Central memory CD4-positive, alpha-beta T cell (primary cell): ENCODE data around the gene CIITA.
"Not testable (repeated sequence)": the region's sequence is repeated elsewhere in the genome, so short reads cannot be mapped to it uniquely, and the experiment has no call there.

Experiments
- DNase-seq: peaks from one replicate; pipeline ENCODE4 v3.0.0; 2022
- total RNA-seq, 3 experiments: gene quantifications; one replicate each; lab custom pipeline; 2026; lab: John Stamatoyannopoulos, UW

Gene CIITA
- total RNA-seq = 0.18 to 2.7 (median 0.60) reads per million in 3 experiments

- no peak for DNase-seq
Measured at GRCh38 chr16:10876799-10877341, at the start of gene CIITA. TSS of gene CIITA (plus strand) at chr16:10877202. CDS start at chr16:10877331, 129 bp downstream.

GRCh38 chr16:10827691-10828341, 49.2 kb upstream of the CIITA start:
- no peak for DNase-seq

- DNase-seq = no peak
Measured at GRCh38 chr16:10828851-10829366, 48.1 kb upstream of the CIITA start.

GRCh38 chr16:10829390-10830098, 47.5 kb upstream of the CIITA start:
- not testable (repeated sequence) for DNase-seq

GRCh38 chr16:10830240-10830639, 46.8 kb upstream of the CIITA start:
- not testable (repeated sequence) for DNase-seq

GRCh38 chr16:10831894-10832886, 44.8 kb upstream of the CIITA start:
- DNase-seq = no peak

GRCh38 chr16:10833271-10833670, 43.7 kb upstream of the CIITA start:
- DNase-seq = no peak

GRCh38 chr16:10834130-10834529, 42.9 kb upstream of the CIITA start:
- no peak for DNase-seq

- DNase-seq = no peak
Measured at GRCh38 chr16:10834766-10835165, 42.2 kb upstream of the CIITA start.

- DNase-seq = no peak
Measured at GRCh38 chr16:10835281-10835931, 41.6 kb upstream of the CIITA start.

- DNase-seq = no peak
Measured at GRCh38 chr16:10836174-10836853, 40.7 kb upstream of the CIITA start.

- DNase-seq = no peak
Measured at GRCh38 chr16:10838621-10839278, 38.3 kb upstream of the CIITA start.

GRCh38 chr16:10839279-10839666, 37.7 kb upstream of the CIITA start:
- no peak for DNase-seq

GRCh38 chr16:10840703-10841102, 36.3 kb upstream of the CIITA start:
- no peak for DNase-seq

GRCh38 chr16:10846213-10846998, 30.6 kb upstream of the CIITA start:
- no peak for DNase-seq

- DNase-seq = no peak
Measured at GRCh38 chr16:10847176-10847575, 29.8 kb upstream of the CIITA start.

- no peak for DNase-seq
Measured at GRCh38 chr16:10849736-10850477, 27.1 kb upstream of the CIITA start.

- DNase-seq = no peak
Measured at GRCh38 chr16:10850478-10850850, 26.5 kb upstream of the CIITA start.

GRCh38 chr16:10851512-10851911, 25.5 kb upstream of the CIITA start:
- DNase-seq = no peak
